IPS-20b (cell line): ENCODE measurements around the gene PRLR.

Source experiments
- H3K27ac ChIP-seq: one replicate; pipeline ENCODE4 v1.5.1; 2013; ENCODE audit warnings: low read length
- H3K27me3 ChIP-seq: 2 replicates; pipeline ENCODE4 v1.6.1; 2013; ENCODE audit warnings: mild to moderate bottlenecking, low read length, inconsistent platforms; ENCODE audit not compliant: insufficient read depth
- H3K36me3 ChIP-seq: 2 replicates; pipeline ENCODE4 v1.6.1; 2013; ENCODE audit warnings: low read depth, mild to moderate bottlenecking, inconsistent platforms, low read length, moderate library complexity; ENCODE audit not compliant: insufficient read depth
- H3K4me1 ChIP-seq: 2 replicates; pipeline ENCODE4 v1.6.1; 2013; ENCODE audit warnings: mild to moderate bottlenecking, control low read depth, inconsistent platforms, low read length, moderate library complexity; ENCODE audit not compliant: insufficient read depth
- H3K4me3 ChIP-seq: 2 replicates; pipeline ENCODE4 v1.5.1; 2013; ENCODE audit warnings: mild to moderate bottlenecking, low read length, inconsistent platforms
- H3K9ac ChIP-seq: 2 replicates; pipeline ENCODE4 v1.6.1; 2013; ENCODE audit warnings: low read depth, mild to moderate bottlenecking, inconsistent platforms, low read length, moderate library complexity
- H3K9me3 ChIP-seq: 2 replicates; pipeline ENCODE4 v1.6.1; 2013; ENCODE audit warnings: mild to moderate bottlenecking, low read depth, low read length, inconsistent platforms; ENCODE audit not compliant: insufficient read depth

PRLR gene

GRCh38 chr5:35134278-35135030 is 95.8 kb downstream of the PRLR start:
- no peaks in the 10 kb centered on the region for H3K36me3 ChIP-seq
- H3K9me3 ChIP-seq, result no peaks in the 10 kb centered on the region
- H3K9ac ChIP-seq, result no peak overlapping the region
- H3K4me3 ChIP-seq, result no peak overlapping the region
- H3K27me3 ChIP-seq, result no peaks in the 10 kb centered on the region
- no peak overlapping the region for H3K27ac ChIP-seq
- no peaks in the 10 kb centered on the region for H3K4me1 ChIP-seq

GRCh38 chr5:35133186-35133585 is 97.1 kb downstream of the PRLR start:
- Histone ChIP-seq H3K27me3 (no peaks in the 10 kb centered on the region), H3K27ac (no peak overlapping the region), H3K9ac (no peak overlapping the region), H3K4me3 (no peak overlapping the region), H3K36me3 (no peaks in the 10 kb centered on the region), H3K4me1 (no peaks in the 10 kb centered on the region), H3K9me3 (no peaks in the 10 kb centered on the region)

DNA sequence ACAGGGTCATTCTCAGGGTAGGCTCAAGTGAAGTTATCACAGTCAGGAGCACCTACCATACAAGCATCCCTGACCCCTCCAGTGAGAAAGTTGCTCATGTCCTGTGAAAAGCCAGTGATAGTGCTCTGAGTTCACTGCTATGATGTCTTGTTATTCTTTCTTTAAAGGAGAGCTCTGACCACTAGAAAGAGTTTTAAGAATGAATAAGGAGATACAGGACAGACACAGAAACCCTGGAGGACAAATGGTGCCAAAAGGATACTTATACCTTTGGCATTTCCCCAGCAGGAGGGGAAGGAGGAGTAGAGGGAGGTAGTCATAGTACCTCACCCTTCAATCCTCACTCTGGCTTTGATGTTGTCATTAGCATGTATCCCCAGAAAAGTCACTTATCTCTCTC is 98.6 kb downstream of the PRLR start:
- Histone ChIP-seq H3K36me3 (no peaks in the 10 kb centered on the region), H3K9ac (no peak overlapping the region), H3K9me3 (no peaks in the 10 kb centered on the region), H3K27ac (no peak overlapping the region), H3K4me1 (no peaks in the 10 kb centered on the region), H3K27me3 (no peaks in the 10 kb centered on the region), H3K4me3 (no peak overlapping the region)

GRCh38 chr5:35129921-35130485 is 100.3 kb downstream of the PRLR start:
- Histone ChIP-seq H3K27me3 (no peaks in the 10 kb centered on the region), H3K4me1 (no peaks in the 10 kb centered on the region), H3K27ac (no peak overlapping the region), H3K36me3 (no peaks in the 10 kb centered on the region), H3K9ac (no peak overlapping the region), H3K4me3 (no peak overlapping the region), H3K9me3 (no peaks in the 10 kb centered on the region)

DNA sequence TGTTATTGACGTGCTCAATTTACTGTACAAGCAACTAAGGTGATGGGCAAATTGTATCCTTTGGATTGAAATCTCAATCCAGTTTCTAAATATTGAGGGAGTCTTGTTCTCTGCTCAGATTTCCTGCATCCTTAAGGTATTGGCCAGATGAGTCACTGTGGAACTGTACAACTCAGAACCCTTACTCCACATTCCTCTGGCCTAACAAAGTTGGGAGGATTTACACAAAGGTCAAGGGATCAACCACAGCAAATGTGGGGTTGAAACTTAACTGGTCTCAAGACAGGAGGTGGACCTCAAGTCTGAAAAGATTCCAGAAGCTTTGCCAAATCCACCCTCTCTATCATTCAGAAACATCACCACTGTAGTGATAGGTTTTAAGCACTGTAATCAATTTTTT is 101.0 kb downstream of the PRLR start:
- no peaks in the 10 kb centered on the region for H3K36me3 ChIP-seq
- no peak overlapping the region for H3K27ac ChIP-seq
- no peaks in the 10 kb centered on the region for H3K9me3 ChIP-seq
- no peak overlapping the region for H3K9ac ChIP-seq
- no peaks in the 10 kb centered on the region for H3K27me3 ChIP-seq
- H3K4me3 ChIP-seq, result no peak overlapping the region
- no peaks in the 10 kb centered on the region for H3K4me1 ChIP-seq

DNA sequence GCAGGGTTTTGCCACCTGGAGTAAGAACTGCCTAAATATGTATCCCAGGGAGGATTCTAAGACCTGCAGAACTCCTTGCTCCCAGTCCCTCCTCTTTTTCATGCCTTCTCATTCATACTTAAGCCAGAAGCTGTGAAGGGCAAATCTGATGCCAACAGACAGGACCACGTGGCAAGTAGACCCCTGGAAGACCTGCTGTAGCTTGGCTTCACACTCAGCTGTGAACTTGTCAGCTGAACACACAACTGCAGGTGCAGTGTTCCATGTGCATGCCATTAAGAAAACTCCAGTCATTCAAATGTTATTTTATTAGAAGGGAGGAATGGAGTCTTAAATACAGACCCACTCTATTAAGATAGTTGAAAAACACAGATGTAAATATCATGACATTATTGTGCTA is 103.3 kb downstream of the PRLR start:
- Histone ChIP-seq H3K9me3 (no peaks in the 10 kb centered on the region), H3K4me3 (no peak overlapping the region), H3K4me1 (no peaks in the 10 kb centered on the region), H3K27ac (no peak overlapping the region), H3K27me3 (no peaks in the 10 kb centered on the region), H3K36me3 (no peaks in the 10 kb centered on the region), H3K9ac (no peak overlapping the region)

GRCh38 chr5:35125746-35126145 is 104.5 kb downstream of the PRLR start:
- Histone ChIP-seq H3K27ac (no peak overlapping the region), H3K9ac (no peak overlapping the region), H3K4me3 (no peak overlapping the region), H3K27me3 (no peaks in the 10 kb centered on the region), H3K36me3 (no peaks in the 10 kb centered on the region), H3K9me3 (no peaks in the 10 kb centered on the region), H3K4me1 (no peaks in the 10 kb centered on the region)

DNA sequence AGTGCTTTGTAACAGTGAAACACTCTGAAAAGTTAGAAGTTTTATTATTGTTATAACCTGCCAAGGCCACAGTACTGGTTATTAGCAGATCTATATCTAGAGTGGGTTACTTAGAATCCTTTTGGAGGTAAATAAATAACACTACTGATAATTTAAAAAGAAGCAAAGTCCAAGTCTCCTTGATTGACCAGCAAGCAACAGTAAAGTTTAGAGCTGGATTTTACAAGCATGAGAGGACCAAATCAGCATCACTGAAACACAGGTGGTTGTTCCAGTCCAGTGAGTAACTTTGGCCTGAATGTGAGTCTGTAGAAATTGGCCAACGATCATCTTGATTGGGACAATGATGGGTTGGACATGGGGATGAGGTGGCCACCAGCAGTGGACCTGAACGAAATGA is 105.4 kb downstream of the PRLR start:
- H3K27ac ChIP-seq, result no peak overlapping the region
- no peaks in the 10 kb centered on the region for H3K27me3 ChIP-seq
- H3K9ac ChIP-seq, result no peak overlapping the region
- H3K9me3 ChIP-seq, result no peaks in the 10 kb centered on the region
- H3K4me1 ChIP-seq, result no peaks in the 10 kb centered on the region
- H3K36me3 ChIP-seq, result no peaks in the 10 kb centered on the region
- no peak overlapping the region for H3K4me3 ChIP-seq

GRCh38 chr5:35122819-35123218 is 107.5 kb downstream of the PRLR start:
- H3K9ac ChIP-seq, result no peak overlapping the region
- no peak overlapping the region for H3K4me3 ChIP-seq
- no peaks in the 10 kb centered on the region for H3K36me3 ChIP-seq
- no peaks in the 10 kb centered on the region for H3K27me3 ChIP-seq
- no peak overlapping the region for H3K27ac ChIP-seq
- no peaks in the 10 kb centered on the region for H3K4me1 ChIP-seq
- H3K9me3 ChIP-seq, result no peaks in the 10 kb centered on the region

GRCh38 chr5:35120715-35121114 is 109.6 kb downstream of the PRLR start:
- Histone ChIP-seq H3K9me3 (no peaks in the 10 kb centered on the region), H3K4me3 (no peak overlapping the region), H3K9ac (no peak overlapping the region), H3K4me1 (no peaks in the 10 kb centered on the region), H3K27me3 (no peaks in the 10 kb centered on the region), H3K36me3 (no peaks in the 10 kb centered on the region), H3K27ac (no peak overlapping the region)

DNA sequence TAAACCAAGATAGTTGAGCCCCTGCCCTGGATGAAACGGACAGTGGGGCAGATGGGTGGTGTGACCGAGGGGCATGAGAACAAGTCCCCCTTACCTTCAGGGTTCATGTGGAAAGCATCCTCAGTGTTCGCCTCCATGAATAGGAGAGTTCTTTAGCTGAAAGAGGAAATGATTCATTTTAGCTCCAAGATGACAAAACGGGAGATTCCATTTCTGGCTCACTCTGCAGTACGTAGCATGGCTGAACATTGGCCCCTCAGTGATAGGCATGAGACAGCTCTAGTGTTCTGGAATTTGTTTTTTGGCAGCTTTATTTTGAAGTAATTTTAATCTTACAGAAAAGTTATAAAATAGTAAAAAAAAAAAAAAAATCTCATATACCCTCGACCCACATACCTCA is 112.3 kb downstream of the PRLR start:
- H3K27ac ChIP-seq, result no peak overlapping the region

DNA sequence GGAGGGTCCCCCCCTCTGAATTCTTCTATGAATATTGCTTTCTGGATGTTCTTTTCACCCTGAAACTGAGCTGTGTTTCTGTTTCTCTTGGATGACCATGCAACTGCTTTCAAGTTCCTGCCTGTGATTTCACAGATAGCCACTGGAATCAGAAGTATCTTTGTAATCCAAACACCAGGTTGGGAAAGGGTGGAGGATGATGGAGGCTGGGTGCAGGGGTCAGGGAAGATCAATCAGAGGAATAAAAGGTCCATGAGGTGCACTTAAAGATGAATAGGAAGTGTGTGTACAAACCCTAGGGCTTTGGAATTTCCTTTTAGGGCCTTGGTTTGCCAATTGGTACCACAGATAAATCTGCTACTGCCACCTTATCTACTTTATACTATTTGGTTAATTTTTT is 114.4 kb downstream of the PRLR start:
- no peaks in the 10 kb centered on the region for H3K9me3 ChIP-seq
- no peak overlapping the region for H3K9ac ChIP-seq
- no peaks in the 10 kb centered on the region for H3K27me3 ChIP-seq
- H3K36me3 ChIP-seq, result no peaks in the 10 kb centered on the region
- H3K4me3 ChIP-seq, result no peak overlapping the region
- H3K4me1 ChIP-seq, result peaks cover 5% of the 10 kb centered on the region; the same call in 1 of the 2 replicates
- no peak overlapping the region for H3K27ac ChIP-seq

More for the DNA sequence above, 112.3 kb downstream of the PRLR start:
- Histone ChIP-seq H3K27me3 (no peaks in the 10 kb centered on the region), H3K36me3 (no peaks in the 10 kb centered on the region), H3K9ac (no peak overlapping the region), H3K9me3 (no peaks in the 10 kb centered on the region), H3K4me3 (no peak overlapping the region), H3K4me1 (no peaks in the 10 kb centered on the region)
